ENCODE measurements around the gene SLC37A1. TPM values are rescaled to one million over a fixed set of nuclear protein-coding genes. Genes with fewer than 3 reads are reported as not detected.

Gene SLC37A1
- total RNA-seq, 1 experiment from 2014 or later, result 47.1 TPM

DNA sequence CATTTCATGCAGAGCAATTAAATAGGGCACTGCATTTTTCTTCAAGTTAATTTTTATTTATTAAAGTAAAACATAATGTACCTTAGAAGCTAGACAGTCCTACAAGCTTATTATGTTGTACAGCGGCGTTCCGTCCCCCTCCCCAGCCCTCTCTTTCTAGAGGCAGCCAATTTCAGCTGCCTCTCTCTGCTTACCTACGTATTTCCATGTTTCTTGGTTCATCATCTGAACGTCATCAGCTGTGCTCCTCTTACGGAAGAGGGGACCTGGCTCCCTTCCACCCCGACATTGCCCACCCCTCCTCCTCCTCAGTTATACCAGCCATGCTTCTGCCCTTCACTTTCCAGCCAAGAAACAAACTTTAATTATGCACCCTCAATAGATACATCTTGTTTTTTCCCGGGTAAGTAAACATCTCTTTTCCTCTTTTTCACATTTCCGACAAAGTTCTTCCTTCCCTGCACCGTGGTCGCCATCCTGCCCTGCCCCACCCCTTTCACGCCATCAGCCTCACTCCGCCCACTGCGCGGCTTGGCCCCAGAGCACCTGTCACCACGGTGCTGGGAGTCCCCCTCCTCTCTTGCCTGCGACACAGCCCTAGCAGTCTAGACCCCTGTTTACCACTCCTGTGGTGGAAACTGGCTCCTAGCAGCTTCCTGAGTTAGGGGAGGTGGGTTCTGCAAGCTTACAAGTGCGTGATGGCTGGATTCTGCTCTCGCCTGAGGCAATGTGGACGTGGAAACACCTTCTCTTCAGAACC lies 57.9 kb downstream of the SLC37A1 start:
- Histone ChIP-seq H3K9me2 (replicated peaks; ENCODE audit: insufficient read depth, low read length) (no peaks in the 10 kb centered on the region), H3K79me2 (ENCODE audit: low read length) (no peaks in the 10 kb centered on the region), H3K4me3 (ENCODE audit: low read length) (no peak overlapping the region), H3K36me3 (ENCODE audit: insufficient read depth, low read length) (peaks cover 34% of the 10 kb centered on the region), H2AFZ (ENCODE audit: low read length) (no peak overlapping the region), H4K20me1 (ENCODE audit: insufficient read depth, low read depth, low read length) (no peaks in the 10 kb centered on the region), H3K4me1 (ENCODE audit: low read length) (no peaks in the 10 kb centered on the region), H3K4me2 (ENCODE audit: low read depth, low read length, poor library complexity, severe bottlenecking) (no peak overlapping the region), H3K27ac (ENCODE audit: low read length) (no peak overlapping the region), H3K27me3 (ENCODE audit: low read length) (no peaks in the 10 kb centered on the region), H3K9me3 (ENCODE audit: low read length) (0 out of 2 replicates have a peak, but pooled peaks cover 3% of the 10 kb centered on the region), H3K9ac (ENCODE audit: low read length) (no peak overlapping the region)
- no peak for DNase-seq

DNA sequence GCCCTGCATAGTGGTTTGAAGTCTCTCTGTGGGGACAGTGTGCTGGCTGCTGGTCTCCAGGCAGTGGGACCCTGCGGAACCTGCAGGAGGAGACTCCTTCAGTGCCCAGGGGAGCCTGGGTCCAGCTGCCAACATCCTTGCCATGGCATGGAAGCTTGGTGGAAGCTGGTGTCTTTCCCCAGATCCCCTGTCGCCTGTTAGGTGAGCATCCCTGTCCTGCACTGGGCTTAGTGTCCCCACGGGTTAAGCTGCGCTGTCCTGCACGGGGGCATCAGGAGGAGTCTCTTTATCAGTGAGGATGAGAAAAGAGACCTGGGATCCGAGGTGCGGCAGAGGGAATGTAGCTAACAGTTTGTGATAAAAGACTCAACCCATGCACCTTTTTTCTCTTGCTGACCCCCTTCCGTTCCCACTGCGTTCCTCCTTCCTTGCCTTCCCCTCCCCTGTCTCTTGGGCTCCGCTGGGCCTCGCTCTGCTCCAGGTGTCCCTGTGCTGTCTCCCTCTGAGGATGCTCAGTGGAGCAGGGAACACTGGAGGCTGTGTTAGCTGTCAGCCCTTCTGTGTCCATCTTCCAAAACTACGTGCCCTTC lies 59.3 kb downstream of the SLC37A1 start:
- no peak for DNase-seq

DNA sequence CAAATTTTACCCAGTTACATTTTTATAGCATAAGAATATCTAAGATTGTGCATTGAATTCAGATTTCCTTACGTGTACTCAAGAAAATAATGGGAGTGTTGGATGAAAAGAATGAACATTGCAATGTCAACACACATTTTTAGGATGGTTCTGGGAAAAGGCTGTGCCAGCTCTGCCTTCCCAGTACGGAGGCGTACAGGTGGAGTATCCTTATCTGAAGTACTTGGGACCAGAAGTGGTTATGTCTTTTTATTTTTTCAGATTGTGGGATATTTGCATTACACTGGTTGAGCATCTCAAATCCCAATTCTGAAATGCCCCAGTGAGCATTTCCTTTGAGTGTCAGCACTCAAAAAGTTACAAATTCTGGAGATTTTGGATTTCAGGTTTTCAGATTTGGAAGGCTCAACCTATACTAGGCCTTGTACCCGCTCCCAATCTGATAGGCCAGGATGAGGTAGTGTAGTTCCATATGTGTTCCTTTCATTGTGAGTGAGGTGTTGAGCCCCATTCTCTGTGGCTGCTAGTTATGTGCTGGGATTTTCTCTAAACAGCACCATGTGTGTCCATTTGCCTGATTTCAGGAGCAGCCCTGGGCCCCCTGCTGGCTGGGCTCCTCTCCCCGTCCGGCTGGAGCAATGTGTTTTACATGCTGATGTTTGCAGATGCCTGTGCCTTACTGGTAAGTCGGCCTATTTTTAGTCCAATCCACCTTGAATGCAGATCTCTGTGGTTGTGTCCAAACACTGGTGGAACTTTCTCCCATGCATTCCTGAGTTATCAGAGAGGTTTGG lies 60.8 kb downstream of the SLC37A1 start:
- no peak for DNase-seq
- 0 out of 2 replicates have a peak, but pooled peaks cover 6% of the 10 kb centered on the region for H3K9me3 ChIP-seq (ENCODE audit: low read length)
- no peak overlapping the region for H3K4me2 ChIP-seq (ENCODE audit: low read depth, low read length, poor library complexity, severe bottlenecking)
- H3K36me3 ChIP-seq (ENCODE audit: insufficient read depth, low read length), result peaks cover 36% of the 10 kb centered on the region
- no peak overlapping the region for H3K27ac ChIP-seq (ENCODE audit: low read length)
- H3K79me2 ChIP-seq (ENCODE audit: low read length), result no peaks in the 10 kb centered on the region
- no peak overlapping the region for H2AFZ ChIP-seq (ENCODE audit: low read length)
- no peaks in the 10 kb centered on the region for H4K20me1 ChIP-seq (ENCODE audit: insufficient read depth, low read depth, low read length)
- no peak overlapping the region for H3K4me3 ChIP-seq (ENCODE audit: low read length)
- no peaks in the 10 kb centered on the region for H3K9me2 ChIP-seq (replicated peaks; ENCODE audit: insufficient read depth, low read length)
- H3K4me1 ChIP-seq (ENCODE audit: low read length), result no peaks in the 10 kb centered on the region
- H3K9ac ChIP-seq (ENCODE audit: low read length), result no peak overlapping the region
- no peaks in the 10 kb centered on the region for H3K27me3 ChIP-seq (ENCODE audit: low read length)

More for the DNA sequence above, 59.3 kb downstream of the SLC37A1 start:
- H3K4me3 ChIP-seq (ENCODE audit: low read length), result no peak overlapping the region
- H3K4me2 ChIP-seq (ENCODE audit: low read depth, low read length, poor library complexity, severe bottlenecking), result no peak overlapping the region
- H3K36me3 ChIP-seq (ENCODE audit: insufficient read depth, low read length), result peaks cover 39% of the 10 kb centered on the region
- no peaks in the 10 kb centered on the region for H3K27me3 ChIP-seq (ENCODE audit: low read length)
- H3K9me2 ChIP-seq (replicated peaks; ENCODE audit: insufficient read depth, low read length), result no peaks in the 10 kb centered on the region
- no peaks in the 10 kb centered on the region for H4K20me1 ChIP-seq (ENCODE audit: insufficient read depth, low read depth, low read length)
- H2AFZ ChIP-seq (ENCODE audit: low read length), result no peak overlapping the region
- H3K9ac ChIP-seq (ENCODE audit: low read length), result no peak overlapping the region
- no peaks in the 10 kb centered on the region for H3K4me1 ChIP-seq (ENCODE audit: low read length)
- H3K79me2 ChIP-seq (ENCODE audit: low read length), result no peaks in the 10 kb centered on the region
- 0 out of 2 replicates have a peak, but pooled peaks cover 6% of the 10 kb centered on the region for H3K9me3 ChIP-seq (ENCODE audit: low read length)
- no peak overlapping the region for H3K27ac ChIP-seq (ENCODE audit: low read length)

DNA sequence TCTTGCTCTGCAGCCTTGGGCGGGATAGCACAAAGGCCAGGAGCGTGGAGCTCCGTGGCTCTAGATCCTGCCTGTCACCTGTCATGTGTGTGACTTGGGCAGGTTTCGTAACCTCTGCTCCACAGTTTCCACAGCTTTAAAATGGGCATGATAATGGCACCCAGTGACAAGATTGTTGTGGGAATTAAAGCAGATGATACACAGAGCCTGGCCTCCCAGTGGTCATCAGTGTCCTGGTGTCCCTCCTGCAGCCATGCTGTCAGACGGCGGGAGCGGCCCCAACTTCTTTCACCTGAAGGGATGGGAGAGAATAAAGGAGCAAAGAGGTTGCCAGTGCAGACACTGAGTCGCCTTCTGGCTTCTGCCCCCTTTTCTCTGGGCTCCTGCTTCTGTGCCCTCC lies 61.5 kb downstream of the SLC37A1 start:
- H2AFZ ChIP-seq (ENCODE audit: low read length), result no peak overlapping the region
- no peaks in the 10 kb centered on the region for H4K20me1 ChIP-seq (ENCODE audit: insufficient read depth, low read depth, low read length)
- no peaks in the 10 kb centered on the region for H3K79me2 ChIP-seq (ENCODE audit: low read length)
- no peak for DNase-seq
- H3K9me3 ChIP-seq (ENCODE audit: low read length), result 0 out of 2 replicates have a peak, but pooled peaks cover 6% of the 10 kb centered on the region
- peaks cover 36% of the 10 kb centered on the region for H3K36me3 ChIP-seq (ENCODE audit: insufficient read depth, low read length)
- H3K4me1 ChIP-seq (ENCODE audit: low read length), result no peaks in the 10 kb centered on the region
- no peaks in the 10 kb centered on the region for H3K27me3 ChIP-seq (ENCODE audit: low read length)
- no peaks in the 10 kb centered on the region for H3K9me2 ChIP-seq (replicated peaks; ENCODE audit: insufficient read depth, low read length)
- H3K4me3 ChIP-seq (ENCODE audit: low read length), result no peak overlapping the region
- H3K27ac ChIP-seq (ENCODE audit: low read length), result no peak overlapping the region
- no peak overlapping the region for H3K4me2 ChIP-seq (ENCODE audit: low read depth, low read length, poor library complexity, severe bottlenecking)
- no peak overlapping the region for H3K9ac ChIP-seq (ENCODE audit: low read length)

DNA sequence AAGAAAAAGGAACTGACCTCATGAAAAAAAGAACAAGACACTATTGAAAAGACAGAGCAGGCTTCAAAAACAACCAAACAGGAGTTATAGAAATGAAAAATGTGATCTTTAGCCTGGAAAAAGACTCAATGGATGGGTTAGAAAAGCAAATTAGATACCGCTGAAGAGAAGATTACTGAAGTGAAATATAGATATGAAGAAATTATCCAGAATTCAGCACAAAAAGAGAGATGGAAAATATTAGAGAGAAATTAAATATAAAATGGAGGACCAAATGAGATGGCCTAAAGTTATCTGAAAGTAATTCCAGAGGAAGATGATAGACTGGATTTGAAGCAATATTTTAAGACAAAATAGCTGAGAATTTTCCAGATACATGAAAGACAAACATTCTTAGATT lies 63.0 kb downstream of the SLC37A1 start:
- no peak overlapping the region for H2AFZ ChIP-seq (ENCODE audit: low read length)
- no peaks in the 10 kb centered on the region for H4K20me1 ChIP-seq (ENCODE audit: insufficient read depth, low read depth, low read length)
- H3K27me3 ChIP-seq (ENCODE audit: low read length), result no peaks in the 10 kb centered on the region
- no peak overlapping the region for H3K4me2 ChIP-seq (ENCODE audit: low read depth, low read length, poor library complexity, severe bottlenecking)
- H3K4me3 ChIP-seq (ENCODE audit: low read length), result no peak overlapping the region
- H3K9ac ChIP-seq (ENCODE audit: low read length), result no peak overlapping the region
- no peak overlapping the region for H3K27ac ChIP-seq (ENCODE audit: low read length)
- H3K4me1 ChIP-seq (ENCODE audit: low read length), result no peaks in the 10 kb centered on the region
- H3K36me3 ChIP-seq (ENCODE audit: insufficient read depth, low read length), result peaks cover 36% of the 10 kb centered on the region
- H3K79me2 ChIP-seq (ENCODE audit: low read length), result no peaks in the 10 kb centered on the region
- H3K9me2 ChIP-seq (replicated peaks; ENCODE audit: insufficient read depth, low read length), result no peaks in the 10 kb centered on the region
- 0 out of 2 replicates have a peak, but pooled peaks cover 6% of the 10 kb centered on the region for H3K9me3 ChIP-seq (ENCODE audit: low read length)
- no peak for DNase-seq

DNA sequence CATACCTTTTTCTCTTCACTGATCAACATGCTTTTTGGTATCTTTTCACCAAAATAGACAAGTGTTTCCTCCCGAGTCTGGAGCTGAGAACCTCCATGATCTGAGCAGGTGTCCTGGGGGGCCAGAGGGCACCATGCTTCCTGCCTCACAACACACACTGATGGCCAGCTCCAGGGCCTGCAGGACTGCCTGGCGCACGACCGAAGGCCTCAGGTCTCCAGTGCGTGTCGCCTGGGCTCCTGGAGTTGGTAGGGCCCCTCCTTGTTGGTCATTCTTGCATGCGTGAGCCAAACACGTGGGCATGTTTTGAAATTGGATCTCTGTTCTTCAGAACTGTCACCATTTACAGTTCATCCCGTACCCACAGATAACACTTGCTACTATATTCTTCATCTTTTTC lies 64.4 kb downstream of the SLC37A1 start:
- Histone ChIP-seq H3K9me3 (ENCODE audit: low read length) (0 out of 2 replicates have a peak, but pooled peaks cover 6% of the 10 kb centered on the region), H3K36me3 (ENCODE audit: insufficient read depth, low read length) (peaks cover 36% of the 10 kb centered on the region), H3K9ac (ENCODE audit: low read length) (no peak overlapping the region), H3K9me2 (replicated peaks; ENCODE audit: insufficient read depth, low read length) (no peaks in the 10 kb centered on the region), H3K4me3 (ENCODE audit: low read length) (no peak overlapping the region), H3K27ac (ENCODE audit: low read length) (no peak overlapping the region), H4K20me1 (ENCODE audit: insufficient read depth, low read depth, low read length) (no peaks in the 10 kb centered on the region), H3K4me2 (ENCODE audit: low read depth, low read length, poor library complexity, severe bottlenecking) (no peak overlapping the region), H3K27me3 (ENCODE audit: low read length) (no peaks in the 10 kb centered on the region), H3K4me1 (ENCODE audit: low read length) (no peaks in the 10 kb centered on the region), H3K79me2 (ENCODE audit: low read length) (no peaks in the 10 kb centered on the region), H2AFZ (ENCODE audit: low read length) (no peak overlapping the region)
- DNase-seq, result no peak

DNA sequence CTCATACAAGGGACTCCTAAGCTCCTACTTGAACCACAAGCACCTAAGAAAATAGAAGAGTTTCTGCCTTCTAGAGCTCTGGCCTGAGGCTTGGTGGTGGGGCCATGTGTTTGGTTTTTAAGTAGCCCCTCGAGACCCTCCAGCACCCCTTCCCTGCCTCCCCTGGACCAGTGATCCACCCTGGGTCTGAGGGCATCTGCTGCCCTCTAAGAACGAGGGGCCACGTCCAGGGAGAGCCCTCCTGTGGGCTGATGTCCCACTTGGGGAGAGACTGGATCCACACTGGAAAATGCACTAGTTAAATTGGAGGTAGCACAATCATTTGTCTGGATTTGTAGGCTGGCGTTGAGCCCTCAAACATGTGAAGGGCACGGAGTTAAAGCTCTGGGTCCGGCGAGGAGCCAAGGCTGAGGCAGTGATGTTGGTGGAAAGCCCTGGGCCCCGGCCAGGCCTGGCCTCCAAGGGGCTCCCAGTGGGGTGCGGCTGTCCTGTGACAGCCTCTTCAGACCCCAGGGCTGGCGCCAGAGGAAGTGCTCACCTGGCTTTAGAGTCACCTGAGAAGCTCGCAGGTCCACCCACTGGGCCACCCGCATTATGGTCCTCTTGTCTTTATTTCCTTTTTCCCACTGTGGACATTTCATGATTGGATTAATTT lies 65.2 kb downstream of the SLC37A1 start:
- Histone ChIP-seq H3K9me2 (replicated peaks; ENCODE audit: insufficient read depth, low read length) (no peaks in the 10 kb centered on the region), H3K27me3 (ENCODE audit: low read length) (no peaks in the 10 kb centered on the region), H3K9me3 (ENCODE audit: low read length) (0 out of 2 replicates have a peak, but pooled peaks cover 6% of the 10 kb centered on the region), H3K4me3 (ENCODE audit: low read length) (no peak overlapping the region), H3K27ac (ENCODE audit: low read length) (no peak overlapping the region), H3K4me2 (ENCODE audit: low read depth, low read length, poor library complexity, severe bottlenecking) (no peak overlapping the region), H3K36me3 (ENCODE audit: insufficient read depth, low read length) (peaks cover 30% of the 10 kb centered on the region), H3K79me2 (ENCODE audit: low read length) (no peaks in the 10 kb centered on the region), H2AFZ (ENCODE audit: low read length) (no peak overlapping the region), H3K4me1 (ENCODE audit: low read length) (no peaks in the 10 kb centered on the region), H3K9ac (ENCODE audit: low read length) (no peak overlapping the region), H4K20me1 (ENCODE audit: insufficient read depth, low read depth, low read length) (no peaks in the 10 kb centered on the region)
- no peak for DNase-seq
